NCI-H2081 treated with DMSO at 0.1 percent for 48 hours (cell line): Measurements from ENCODE around the gene RCN2.
"Not testable (repeated sequence)": the region's sequence is repeated elsewhere in the genome, so short reads cannot be mapped to it uniquely, and the experiment has no call there.

Experiments used
- DNase-seq: peaks from one replicate; lab custom pipeline; 2025; lab: John Stamatoyannopoulos, UW

The RCN2 gene

DNA sequence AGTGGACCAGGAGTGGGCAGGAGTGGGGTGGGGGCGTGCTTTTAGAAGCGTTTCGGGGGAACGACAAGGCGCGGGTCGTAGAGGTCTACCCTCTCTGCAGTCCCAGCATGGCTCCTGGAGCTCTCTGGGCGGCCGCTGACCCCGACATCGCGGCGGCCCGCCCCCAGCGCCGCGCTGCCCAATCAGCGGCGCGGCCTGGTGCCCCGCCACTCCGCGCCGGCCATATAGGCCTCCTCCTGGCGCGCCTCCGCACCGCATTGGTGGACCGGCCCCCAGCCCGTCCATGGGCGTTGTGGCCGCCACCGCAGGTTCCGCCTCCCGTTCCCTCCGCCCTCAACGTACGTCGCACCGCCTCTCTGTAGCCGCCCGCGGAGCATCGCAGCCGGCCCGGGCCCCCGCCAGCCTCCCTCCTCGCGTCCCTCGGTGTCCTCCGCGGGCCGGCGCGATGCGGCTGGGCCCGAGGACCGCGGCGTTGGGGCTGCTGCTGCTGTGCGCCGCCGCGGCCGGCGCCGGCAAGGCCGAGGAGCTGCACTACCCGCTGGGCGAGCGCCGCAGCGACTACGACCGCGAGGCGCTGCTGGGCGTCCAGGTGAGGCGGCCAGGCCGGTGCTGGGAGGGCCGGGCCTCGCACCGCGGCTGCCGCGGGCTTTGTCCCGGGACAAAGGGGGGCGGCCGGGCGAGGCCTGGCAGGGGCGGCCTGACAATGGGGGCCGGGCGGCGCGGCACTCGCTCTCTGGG lies at the start of gene RCN2:
Gene RCN2, plus strand, starts transcription at position 353 of the 738 bp plus-strand sequence. Its CDS starts 93 bp downstream, at position 446.
- DNase-seq: peak; percentile 56

DNA sequence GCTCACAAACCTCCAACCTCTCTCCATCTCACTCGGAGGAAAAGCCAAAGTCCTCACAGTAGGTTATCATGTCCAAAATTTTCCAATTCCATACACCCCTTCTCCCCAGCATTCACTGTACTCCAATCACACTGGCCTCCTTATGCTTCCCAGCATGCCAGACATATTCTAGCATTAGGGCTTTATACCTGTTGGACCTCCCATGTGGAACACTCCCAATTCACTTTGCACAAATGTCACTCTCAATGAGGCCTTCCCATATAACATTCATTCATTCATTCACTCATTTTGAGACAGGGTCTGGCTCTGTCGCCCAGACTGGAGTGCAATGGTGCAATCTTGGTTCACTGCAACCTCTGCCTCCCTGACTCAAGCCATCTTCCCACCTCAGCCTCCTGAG lies 46.3 kb upstream of the RCN2 start:
- DNase-seq: no peak

GRCh38 chr15:76887280-76888141 lies 44.0 kb upstream of the RCN2 start:
- not testable (repeated sequence) for DNase-seq

DNA sequence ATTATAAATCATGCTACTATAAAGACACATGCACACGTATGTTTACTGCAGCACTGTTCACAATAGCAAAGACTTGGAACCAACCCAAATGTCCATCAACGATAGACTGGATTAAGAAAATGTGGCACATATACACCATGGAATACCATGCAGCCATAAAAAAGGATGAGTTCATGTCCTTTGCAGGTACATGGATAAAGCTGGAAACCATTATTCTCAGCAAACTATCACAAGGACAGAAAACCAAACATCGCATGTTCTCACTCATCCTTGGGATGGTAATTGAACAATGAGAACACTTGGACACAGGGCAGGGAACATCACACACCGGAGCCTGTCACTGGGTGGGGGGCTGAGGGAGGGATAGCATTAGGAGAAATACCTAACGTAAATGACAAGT lies 38.7 kb upstream of the RCN2 start:
- not testable (repeated sequence) for DNase-seq

- DNase-seq: no peak
These were observed 37.4 kb upstream of the RCN2 start for GRCh38 chr15:76894174-76894573.

DNA sequence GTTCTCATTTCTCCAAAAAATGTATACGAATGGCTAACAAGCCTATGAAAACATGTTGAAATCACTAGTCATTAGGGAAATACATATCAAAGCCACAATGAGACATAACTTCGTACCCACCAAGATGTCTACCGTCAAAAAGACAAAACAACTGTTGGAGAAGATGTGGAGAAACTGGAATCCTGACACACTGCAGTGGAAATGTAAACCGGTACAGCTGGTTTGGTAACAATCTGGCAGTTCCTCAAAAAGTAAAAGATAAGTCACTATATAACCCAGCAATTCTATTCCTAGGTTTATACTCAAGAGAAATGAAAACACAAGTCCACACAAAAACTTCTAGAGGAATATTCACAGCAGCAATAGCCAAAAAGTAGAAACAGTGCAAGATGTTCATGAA lies 33.4 kb upstream of the RCN2 start:
- DNase-seq: no peak

GRCh38 chr15:76899176-76899930 lies 32.2 kb upstream of the RCN2 start:
- DNase-seq: not testable (repeated sequence)

DNA sequence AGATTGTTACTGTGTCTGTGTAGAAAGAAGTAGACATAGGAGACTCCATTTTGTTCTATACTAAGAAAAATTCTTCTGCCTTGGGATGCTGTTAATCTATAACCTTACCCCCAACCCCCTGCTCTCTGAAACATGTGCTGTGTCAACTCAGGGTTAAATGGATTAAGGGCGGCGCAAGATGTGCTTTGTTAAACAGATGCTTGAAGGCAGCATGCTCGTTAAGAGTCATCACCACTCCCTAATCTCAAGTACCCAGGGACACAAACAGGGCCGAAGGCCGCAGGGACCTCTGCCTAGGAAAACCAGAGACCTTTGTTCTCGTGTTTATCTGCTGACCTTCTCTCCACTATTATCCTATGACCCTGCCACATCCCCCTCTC lies 31.6 kb upstream of the RCN2 start:
- DNase-seq: not testable (repeated sequence)

DNA sequence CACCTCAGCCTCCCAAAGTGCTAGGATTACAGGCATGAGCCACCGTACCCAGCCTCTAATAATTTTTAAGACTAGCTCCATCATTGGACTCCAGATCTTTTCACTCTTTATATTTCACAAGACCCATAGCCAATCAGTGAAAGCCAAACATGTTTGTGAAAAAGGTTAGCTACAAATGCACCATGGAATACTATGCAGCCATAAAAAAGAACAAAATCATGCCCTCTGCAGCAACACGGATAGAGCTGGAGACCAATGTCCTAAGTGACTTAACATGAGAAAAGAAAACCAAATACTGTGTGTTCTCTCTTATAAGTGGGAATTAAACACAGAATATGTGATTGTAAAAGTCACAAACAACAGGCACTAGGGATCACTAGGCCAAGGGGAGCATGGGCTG lies 29.6 kb upstream of the RCN2 start:
- no peak for DNase-seq

DNA sequence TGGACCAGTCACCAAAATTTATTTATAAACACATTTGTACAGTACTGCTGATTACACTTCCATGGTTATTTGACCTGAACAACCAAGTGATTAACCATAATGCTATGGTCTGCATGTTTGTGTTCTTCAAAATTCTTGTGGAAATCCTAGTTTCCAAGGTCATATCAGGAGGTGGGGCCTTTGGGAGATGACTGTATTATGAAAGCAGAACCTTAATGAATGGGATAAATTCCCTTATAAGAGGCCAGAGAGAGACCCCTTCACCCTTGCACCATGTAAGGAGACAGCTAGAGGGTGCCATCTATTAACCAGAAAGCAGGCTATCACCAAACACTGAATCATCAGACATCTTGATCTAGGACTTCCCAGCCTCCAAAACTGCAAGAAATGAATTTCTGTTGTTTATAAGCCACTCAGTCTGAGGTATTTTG lies 28.3 kb upstream of the RCN2 start:
- DNase-seq: no peak

GRCh38 chr15:76904461-76905012 lies 27.0 kb upstream of the RCN2 start:
- no peak for DNase-seq

DNA sequence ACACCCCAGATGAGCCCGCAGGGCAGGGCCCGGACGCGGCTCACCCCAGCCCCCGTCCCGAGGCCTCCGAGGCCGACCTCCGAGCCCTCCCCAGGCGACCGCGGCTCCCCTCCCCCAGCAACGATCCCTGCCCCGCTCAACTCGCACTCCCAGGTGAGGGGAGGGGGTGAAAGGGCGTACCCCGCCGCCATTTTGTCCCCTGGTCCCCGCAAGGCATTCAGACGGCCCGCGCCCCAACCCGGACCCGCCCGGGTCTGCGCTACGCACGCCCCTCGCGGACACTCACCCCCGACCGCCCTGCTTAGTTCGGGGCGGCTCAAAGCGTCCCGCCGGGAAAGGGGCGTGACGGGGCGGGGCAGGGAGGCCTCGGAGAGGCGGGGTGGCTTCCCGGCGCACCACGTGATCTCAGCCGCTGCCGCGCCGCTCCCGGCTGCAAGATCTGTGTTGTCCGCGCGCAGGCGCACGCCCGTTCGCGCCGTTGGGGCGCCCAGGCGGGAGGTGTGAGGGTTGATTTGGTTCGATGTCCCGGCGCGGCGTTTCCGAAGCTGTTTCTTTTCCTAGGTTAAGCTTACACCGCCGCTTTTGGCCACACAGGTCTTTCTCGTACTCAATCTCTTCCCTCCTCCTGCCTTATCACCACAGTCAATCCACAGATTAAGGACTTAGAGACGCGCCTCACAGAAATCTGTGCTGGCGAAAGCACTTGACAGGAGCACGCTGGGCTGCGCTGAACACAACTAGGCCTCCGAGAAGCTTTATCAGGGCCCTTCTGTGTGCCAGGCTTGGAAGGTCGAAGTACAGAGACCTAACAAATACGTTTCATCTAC lies 26.3 kb upstream of the RCN2 start, which contains the start of gene SCAPER:
Gene SCAPER, minus strand, starts transcription at position 328 of the 827 bp plus-strand sequence. CDS start 21,523 bp downstream, outside the sequence.
- DNase-seq: peak; percentile 33

- DNase-seq: no peak
These were observed 25.7 kb upstream of the RCN2 start for GRCh38 chr15:76905855-76906254.

DNA sequence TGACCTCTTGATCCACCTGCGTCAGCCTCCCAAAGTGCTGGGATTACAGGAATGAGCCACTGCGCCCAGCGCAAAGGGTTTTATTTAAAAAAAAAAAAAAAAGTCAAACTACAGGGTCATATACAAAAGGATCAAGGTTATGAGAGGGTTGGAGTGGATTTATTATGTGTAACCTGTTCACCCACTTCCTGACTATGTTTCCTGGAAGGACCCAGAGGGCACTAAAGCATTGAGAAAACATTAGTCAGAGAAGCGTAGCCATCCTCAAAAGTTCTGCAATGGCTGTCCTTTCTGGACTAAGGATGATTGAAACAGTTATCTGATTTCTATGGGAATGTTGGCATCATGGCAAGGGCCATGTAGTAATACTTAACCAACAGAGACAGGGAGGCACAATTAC lies 19.1 kb upstream of the RCN2 start:
- no peak for DNase-seq

- DNase-seq: no peak
These were observed 17.8 kb upstream of the RCN2 start for GRCh38 chr15:76913737-76914136.

- no peak for DNase-seq
These were observed 15.2 kb upstream of the RCN2 start for GRCh38 chr15:76916369-76916768.

- DNase-seq: no peak
These were observed 3.3 kb upstream of the RCN2 start for GRCh38 chr15:76928201-76928600.

- no peak for DNase-seq
These were observed 2.4 kb upstream of the RCN2 start for GRCh38 chr15:76929011-76929760.

GRCh38 chr15:76930831-76931396 lies 635 bp upstream of the RCN2 start:
- no peak for DNase-seq
